Choroid plexus epithelial cell (primary cell): ENCODE measurements around the gene NADK2.

Experiments
- DNase-seq: peaks from one replicate; pipeline ENCODE4 v3.0.0-alpha.2; 2010; ENCODE audit warnings: low read depth
- H3K4me3 ChIP-seq: 2 replicates; pipeline ENCODE4 v1.5.1; 2011; ENCODE audit warnings: low read depth, mild to moderate bottlenecking, control low read depth, low read length, moderate library complexity
- TF ChIP-seq, protein P1 (sequence below): conservative IDR thresholded peaks from 2 replicates; pipeline ENCODE4 v1.5.1; 2011; ENCODE audit warnings: low read depth, mild to moderate bottlenecking, control low read depth, inconsistent platforms, low read length, moderate library complexity

The NADK2 gene

DNA sequence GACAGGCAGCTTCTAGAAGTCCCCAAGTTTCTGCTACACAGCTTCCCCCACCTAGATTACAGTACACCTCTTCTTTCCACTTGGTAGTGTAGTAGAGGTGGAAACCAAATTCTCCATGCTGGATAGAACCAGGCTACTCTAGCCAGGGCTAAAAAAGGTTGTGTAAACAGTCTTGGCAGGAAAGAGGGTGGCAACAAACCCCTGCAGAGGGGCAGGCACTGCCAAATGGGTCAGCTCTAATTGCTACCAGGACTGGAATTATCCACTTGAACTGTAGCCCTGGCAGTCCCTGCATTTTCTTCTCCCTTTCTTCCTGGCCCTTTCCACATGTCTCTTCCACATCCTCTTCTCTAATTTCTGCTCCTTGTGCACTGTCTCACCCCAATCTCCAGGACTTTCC lies 35.1 kb upstream of the NADK2 start:
- H3K4me3 ChIP-seq, result no peak overlapping the region
- DNase-seq, result no peak
- TF ChIP-seq, protein P1, sequence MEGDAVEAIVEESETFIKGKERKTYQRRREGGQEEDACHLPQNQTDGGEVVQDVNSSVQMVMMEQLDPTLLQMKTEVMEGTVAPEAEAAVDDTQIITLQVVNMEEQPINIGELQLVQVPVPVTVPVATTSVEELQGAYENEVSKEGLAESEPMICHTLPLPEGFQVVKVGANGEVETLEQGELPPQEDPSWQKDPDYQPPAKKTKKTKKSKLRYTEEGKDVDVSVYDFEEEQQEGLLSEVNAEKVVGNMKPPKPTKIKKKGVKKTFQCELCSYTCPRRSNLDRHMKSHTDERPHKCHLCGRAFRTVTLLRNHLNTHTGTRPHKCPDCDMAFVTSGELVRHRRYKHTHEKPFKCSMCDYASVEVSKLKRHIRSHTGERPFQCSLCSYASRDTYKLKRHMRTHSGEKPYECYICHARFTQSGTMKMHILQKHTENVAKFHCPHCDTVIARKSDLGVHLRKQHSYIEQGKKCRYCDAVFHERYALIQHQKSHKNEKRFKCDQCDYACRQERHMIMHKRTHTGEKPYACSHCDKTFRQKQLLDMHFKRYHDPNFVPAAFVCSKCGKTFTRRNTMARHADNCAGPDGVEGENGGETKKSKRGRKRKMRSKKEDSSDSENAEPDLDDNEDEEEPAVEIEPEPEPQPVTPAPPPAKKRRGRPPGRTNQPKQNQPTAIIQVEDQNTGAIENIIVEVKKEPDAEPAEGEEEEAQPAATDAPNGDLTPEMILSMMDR, result no peak

DNA sequence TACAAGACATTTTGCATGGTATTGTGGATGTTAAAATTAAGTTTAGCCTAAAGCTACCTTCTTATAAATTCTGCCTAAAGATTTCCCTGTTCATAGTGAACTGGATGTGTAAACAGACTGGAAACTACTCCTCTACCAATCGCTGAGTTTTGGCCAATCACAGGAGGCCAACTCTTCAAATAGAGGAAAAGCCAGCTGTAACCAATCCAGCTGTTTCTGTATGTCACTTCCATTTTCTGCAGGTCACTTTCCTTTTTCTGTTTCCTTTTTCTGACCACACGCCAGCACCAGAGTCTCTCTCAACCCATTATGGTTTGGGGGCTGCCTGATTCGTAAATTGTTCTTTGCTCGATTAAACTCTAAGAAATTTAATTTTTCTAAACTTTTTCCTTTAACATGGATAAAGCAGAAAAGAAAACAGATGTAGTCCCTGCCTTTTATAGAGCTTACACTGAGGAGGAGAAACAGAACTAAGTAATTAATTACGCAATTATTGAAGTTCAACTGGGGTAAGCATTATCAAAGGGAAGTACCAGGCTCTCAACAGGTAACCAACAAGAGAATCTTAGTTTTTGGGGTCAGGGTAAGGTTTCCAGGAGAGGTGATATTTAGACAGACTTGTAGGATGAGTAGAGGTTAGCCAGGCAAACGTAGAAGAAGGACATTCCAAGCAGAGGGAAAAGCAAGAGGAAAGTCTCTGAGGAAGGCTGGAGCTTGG lies 32.2 kb upstream of the NADK2 start:
- TF ChIP-seq, protein P1, result no peak

DNA sequence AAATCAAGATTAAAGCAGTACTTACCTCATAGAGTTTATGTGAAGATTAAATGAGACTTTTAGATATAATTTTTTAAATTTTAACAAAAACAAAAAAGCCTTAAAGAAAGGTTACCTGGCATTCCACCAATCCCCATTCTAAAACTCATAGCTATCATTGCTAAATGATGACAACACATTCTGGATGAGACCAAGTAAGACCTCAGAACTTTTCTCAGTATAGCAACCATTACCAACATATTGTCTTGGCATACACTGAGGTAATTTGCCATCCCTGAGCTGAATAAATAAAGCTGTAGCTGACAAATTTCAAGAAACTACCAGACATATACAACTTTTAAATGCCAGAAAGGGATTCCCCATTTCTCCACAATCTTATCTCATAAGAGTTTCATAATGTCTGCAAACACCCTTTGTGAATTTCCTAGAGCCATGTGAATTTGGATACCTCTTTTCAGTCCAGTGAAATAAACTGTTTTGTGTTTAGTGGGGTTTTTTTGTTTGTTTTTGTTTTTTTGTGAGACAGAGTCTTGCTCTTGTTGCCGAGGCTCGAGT lies 30.5 kb upstream of the NADK2 start:
- peak; percentile 52 for DNase-seq
- no peak overlapping the region for H3K4me3 ChIP-seq
- TF ChIP-seq, protein P1, result no peak

More for the DNA sequence above, 32.2 kb upstream of the NADK2 start:
- no peak for DNase-seq
- H3K4me3 ChIP-seq, result no peak overlapping the region

DNA sequence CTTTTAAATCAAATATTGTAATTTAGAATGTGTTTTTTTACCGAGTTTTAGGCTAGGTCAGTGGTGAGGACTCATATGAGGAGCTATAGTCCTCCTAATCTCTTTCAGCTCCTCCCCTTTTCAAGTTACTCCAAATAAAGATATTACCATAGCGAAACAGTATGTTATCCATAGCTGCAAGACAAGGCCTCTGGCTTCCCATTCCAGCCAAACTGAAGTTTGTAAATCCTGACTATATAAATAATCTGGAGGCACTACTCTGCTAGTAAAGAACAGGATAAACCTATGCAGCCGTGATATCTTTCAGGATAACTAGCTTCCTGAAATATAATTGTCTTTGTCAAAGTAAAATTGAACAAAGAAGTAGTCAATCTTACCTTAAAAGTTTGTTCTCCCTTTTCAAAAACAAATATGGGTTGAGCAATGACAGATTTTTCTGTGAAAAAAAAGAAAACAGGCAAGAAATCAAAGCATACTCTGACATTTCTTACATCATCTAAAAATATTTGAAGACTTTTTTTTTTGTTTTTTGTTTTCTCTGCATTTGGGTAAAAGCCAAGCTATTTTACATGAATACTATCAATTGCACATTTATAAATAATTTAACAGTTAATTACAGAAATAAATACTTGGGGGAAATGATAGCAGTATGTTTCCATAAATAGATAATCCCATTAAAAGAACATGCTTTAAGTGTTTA lies 29.3 kb upstream of the NADK2 start:
- H3K4me3 ChIP-seq, result no peak overlapping the region
- no peak for DNase-seq
- TF ChIP-seq, protein P1, result no peak

DNA sequence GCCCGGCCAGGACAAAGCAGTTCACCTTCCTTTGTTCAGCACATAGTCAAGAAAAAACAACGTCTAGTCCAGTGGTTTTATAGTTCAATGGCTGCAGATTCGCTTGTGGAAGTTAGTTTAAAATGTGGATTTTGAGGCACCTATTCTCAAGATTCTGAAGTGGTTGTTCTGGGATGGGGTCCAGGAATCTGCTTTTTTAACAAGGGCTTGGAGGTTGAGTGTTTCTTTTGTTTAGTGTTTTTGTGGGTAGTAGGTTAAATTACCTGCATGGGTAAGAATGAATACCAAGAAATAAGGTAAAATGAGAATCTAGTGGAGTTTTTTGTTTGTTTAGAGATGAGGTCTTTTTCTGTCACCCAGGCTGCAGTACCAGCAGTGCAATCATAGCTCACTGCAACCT lies 28.4 kb upstream of the NADK2 start:
- no peak overlapping the region for H3K4me3 ChIP-seq
- DNase-seq, result no peak
- TF ChIP-seq, protein P1, result no peak

DNA sequence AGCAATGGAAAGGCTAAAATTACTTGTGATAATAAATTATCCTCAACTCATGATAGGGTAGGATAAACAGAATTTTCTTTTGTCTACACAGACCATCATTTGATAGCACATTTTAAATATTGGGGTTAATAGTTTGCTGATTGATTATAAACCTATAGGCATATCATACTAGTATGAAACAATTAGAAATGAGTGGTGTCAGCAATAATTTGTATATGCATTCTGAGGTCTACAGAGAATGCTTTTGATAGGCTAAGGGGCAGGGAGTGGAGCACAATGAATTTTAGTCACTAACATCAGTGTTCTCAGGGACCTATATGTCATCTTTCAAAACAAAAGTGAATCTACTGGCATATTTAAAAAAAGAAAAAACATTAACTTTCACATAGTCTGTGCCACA lies 27.8 kb upstream of the NADK2 start:
- DNase-seq, result no peak
- no peak overlapping the region for H3K4me3 ChIP-seq
- TF ChIP-seq, protein P1, result no peak
